Stimulated activated CD4-positive, alpha-beta T cell treated with anti-CD3 and anti-CD28 coated beads, TNF-alpha, amount 100 ng/mL, for 4 hours (primary cell): ENCODE measurements around the gene GPC6.
"Not testable (repeated sequence)": the region's sequence is repeated elsewhere in the genome, so short reads cannot be mapped to it uniquely, and the experiment has no call there.

ENCODE experiments used
- DNase-seq, 3 experiments: peaks; one replicate each; pipeline ENCODE4 v3.0.0-alpha.2; 2020; ENCODE audit warnings: low read depth in 3 of 3

Gene GPC6

GRCh38 chr13:93318534-93319254, 92.1 kb downstream of the GPC6 start:
- DNase-seq: no peak

- DNase-seq: no peak
These were observed 94.3 kb downstream of the GPC6 start for GRCh38 chr13:93320942-93321341.

- not testable (repeated sequence) for DNase-seq
These were observed 97.3 kb downstream of the GPC6 start for GRCh38 chr13:93323880-93324279.

DNA sequence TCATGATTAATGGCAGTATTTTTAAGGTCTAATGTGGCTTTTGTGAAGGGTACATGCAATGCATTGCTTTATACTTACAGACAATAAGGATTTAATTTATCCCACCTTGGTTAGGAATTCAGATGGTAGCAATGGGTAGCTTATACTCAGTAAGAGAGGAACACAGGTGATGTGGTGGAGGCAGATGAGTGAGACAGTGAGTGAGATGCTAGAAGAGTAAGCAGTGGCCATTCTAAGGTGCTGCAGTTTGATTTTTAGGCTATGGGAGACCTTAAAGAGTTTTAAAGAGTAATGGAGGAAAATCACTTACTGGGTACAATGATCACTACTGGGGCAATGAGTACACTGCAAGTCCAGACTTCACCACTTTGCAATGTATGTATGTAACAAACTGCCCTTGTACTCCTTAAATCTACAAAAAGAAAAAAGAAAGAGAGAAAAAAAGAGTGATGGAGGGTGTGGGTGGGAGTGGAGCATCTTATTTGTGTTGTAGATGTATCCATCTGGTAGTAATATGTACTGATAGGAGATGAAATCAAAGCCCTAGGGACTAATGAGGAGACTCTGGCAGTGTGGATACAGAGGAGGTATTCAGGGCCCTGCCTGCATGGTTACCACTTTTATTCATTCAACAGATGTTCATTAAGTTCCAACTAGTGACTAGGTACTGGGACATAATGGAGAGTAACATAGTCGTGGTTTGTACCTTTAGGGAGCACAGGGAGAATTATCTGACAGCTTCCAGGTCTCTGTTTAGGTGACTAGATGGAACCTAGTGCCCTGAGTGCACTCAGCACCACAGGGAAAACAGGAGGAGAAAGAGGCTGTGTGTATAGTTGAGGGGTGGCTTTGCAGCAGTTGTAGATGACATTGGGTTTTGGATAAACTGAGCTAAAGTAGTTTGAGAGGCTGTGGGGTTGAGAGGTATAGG, 99.0 kb downstream of the GPC6 start:
- DNase-seq: no peak

DNA sequence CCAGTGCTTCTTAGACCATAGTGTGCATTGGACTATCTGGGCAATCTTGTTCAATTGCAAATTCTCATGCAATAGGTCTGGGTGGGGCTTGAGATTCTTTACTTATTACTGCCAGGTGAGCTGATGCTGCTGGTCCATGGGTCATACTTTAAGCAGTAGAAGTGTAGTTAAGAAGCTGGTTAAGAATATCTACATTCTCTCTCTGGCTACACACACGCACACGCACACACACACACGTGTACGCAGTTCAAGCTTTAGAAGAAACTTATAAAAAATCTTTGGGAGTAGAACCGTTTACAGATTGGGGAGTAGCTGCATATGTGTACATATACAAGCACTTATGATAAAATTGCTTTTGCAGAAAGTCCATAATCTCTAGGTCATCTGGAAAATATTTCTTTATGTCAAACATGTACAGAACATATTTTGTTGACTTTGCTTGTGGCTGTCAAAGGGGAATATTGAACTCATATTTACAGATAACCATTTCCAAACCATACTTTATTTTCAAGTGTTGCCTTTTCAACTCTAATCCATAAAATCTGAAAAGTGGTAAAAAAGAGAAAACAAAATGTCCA, 99.7 kb downstream of the GPC6 start:
- no peak for DNase-seq

GRCh38 chr13:93328943-93329342, 102.3 kb downstream of the GPC6 start:
- no peak for DNase-seq

GRCh38 chr13:93336728-93337127, 110.1 kb downstream of the GPC6 start:
- DNase-seq: no peak

DNA sequence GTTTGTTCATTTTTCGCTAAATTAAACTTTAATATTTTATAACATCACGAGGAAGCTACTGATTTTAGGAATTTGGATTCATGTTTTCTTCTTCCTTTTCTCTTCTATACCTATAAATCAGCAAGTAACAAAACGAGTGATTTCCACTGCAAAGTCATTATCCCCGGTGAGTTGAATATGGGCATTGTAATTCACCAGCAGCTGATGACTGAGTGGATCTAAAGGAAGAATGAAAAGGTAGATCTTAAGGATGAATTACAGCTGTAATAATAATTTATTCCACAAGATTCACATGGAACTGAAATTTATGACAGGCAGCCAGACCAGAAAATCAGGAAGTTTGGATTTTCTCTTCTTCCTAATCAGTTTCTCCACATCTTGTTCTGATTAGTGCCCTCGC, 111.4 kb downstream of the GPC6 start:
- no peak for DNase-seq

DNA sequence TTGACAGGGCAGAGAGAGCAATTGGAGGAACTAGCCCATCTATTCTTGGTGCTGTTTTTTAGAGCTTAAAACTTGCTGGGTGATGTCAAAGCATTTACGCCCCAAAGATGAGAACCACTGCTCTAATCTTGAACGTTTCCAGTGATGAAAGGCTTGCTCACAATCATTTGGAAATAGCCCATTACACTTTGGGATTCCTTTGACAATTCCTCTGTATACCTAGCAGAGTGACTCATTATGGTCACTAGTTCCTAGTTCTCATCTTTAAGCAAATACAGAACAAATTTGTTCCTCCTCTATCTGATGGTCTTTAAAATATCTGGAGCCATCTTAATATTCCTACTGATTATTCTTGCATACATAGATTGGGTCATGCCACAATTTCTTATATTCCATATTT, 112.3 kb downstream of the GPC6 start:
- DNase-seq: no peak

GRCh38 chr13:93339550-93339949, 112.9 kb downstream of the GPC6 start:
- DNase-seq: no peak

- DNase-seq: no peak
These were observed 114.9 kb downstream of the GPC6 start for GRCh38 chr13:93341517-93341916.

DNA sequence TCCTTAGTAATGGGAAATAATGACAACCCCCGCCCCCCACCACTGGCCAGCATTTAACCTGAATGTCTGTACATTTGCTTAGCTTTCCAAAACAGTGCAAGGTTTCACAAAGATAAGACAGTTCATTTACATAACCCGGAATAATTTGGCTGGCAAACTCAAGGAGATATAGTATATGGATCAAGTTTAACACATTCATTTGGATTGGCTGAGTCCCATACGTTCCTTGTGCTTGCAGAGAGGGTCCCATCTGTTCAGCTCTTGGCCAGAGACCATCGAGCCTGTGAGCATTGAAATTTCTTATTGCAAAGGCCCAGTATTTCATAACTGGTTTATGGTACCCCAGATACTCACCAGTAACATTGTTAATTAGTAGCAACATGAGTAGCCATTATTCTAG, 116.5 kb downstream of the GPC6 start:
- DNase-seq: no peak

GRCh38 chr13:93344048-93344705, 117.6 kb downstream of the GPC6 start:
- no peak for DNase-seq

DNA sequence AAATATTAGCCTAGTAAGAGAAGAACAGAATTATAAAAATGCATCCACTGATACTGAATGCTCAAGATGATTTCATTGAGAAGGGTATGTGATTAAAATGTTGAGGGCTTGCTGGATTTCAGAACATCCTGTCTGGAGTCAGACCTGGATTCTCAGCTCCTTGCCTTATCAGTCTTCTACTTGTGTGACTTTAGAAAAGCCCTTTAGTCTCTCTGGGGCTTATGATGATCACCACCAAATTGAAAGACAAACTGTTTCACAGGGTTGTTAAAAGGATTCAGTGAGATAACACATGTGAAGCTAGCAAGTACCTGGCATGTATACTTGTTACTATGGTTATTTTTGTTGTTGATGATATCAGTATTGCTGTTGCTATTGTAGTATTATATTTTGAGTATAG, 118.4 kb downstream of the GPC6 start:
- no peak for DNase-seq

DNA sequence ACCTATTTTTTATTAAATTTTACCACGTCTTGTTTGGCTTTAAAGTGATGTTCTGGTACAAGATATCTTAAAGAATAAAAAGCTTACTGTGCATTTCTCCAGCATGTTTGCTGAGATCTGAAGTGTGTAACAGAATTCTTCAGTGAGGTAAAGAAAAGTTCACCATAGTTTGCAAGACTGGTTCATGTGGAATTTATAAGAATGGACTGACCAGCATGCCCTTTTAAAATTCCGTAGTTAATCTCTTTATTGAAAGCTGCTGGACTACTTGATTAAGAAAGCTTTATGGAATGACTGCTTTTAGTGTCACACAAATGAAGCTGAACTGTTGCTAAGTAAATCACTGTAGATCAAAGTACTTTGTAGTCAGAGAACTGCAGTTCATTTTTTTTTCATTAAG, 119.2 kb downstream of the GPC6 start:
- DNase-seq: no peak

GRCh38 chr13:93352616-93353015, 126.0 kb downstream of the GPC6 start:
- no peak for DNase-seq

DNA sequence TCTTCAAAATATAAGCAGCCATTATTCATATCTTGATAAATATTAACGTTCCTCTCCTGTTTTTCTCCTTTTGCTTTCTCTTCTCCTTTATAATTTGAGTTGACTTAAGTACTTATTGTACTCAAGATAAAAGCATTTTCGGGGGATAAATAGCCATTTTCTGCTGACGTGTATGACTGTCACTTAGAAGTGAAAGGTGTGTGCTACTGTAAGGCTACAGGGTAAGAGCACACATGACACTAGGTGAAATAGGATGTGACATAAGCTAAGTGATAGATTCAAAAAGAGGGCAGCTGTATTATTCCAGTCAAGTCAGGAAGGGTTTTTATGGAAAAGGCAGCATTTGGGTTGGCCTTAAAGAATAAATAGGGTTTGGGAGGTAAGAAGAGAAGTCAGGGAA, 128.5 kb downstream of the GPC6 start:
- no peak for DNase-seq

- DNase-seq: no peak
These were observed 129.9 kb downstream of the GPC6 start for GRCh38 chr13:93356469-93356868.

DNA sequence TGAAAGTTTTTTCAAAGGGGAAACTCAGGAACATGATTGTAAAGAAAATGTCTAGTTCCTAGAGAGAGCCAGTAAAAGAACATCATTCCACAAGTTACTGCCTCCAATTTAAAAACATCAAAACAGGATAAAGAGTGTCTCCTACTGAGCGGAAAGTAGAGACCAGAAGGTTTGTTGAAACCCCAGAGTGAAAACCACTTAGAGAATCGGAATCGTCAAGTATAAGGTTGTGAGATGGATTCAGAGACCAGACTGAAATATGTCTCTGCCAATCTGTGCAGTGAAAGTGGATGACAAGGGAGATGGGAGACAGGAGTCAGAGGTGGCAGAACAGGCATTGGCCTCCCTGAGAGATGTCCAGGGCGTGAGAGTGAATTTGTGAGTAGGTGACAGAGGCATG, 133.4 kb downstream of the GPC6 start:
- DNase-seq: no peak

DNA sequence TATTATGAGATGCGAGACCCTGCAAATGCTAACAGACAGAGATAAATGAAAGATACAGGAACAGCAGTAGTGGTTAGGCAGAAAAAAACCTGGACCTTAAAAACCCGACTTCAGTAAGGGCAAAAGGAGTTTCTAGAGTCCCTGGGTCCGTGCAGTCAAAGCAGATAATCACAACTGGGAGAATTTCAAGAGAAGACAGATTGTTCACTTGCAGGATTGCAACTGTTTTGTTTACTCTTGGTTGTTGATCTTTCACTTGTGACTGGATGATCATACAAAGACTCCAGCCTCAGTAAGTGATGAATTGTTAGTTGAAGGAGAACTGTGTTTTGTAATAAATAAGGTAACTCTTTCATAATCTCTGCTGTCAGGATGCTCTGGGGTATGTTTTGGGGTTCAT, 135.1 kb downstream of the GPC6 start:
- DNase-seq: no peak

- DNase-seq: no peak
These were observed 137.6 kb downstream of the GPC6 start for GRCh38 chr13:93364166-93364565.

DNA sequence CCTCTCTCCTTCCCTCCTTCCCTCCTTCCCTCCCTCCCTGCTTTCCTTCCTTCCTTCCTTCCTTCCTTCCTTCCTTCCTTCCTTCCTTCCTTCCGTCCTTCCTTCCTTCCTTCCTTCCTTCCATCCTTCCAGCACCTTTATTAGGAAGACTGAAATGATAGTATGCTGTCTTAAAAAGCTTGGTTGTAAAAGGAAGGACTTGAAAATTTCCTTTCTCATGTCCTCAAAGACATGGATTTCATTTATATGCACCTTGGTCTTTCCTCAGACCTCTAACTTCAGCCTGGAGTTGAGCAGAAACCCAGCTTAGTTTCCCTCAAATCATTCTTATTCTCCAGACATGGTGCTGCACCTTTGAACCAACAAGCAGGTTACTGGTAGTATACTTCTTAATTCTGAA, 141.7 kb downstream of the GPC6 start:
- DNase-seq: no peak
